HEK293 (cell line): ENCODE measurements around the gene TSTD1.

Source experiments
- CTCF ChIA-PET: fragments of 350-600 bp; formaldehyde crosslinking; extraction: SDS; loops from one replicate; lab custom pipeline; 2021; ENCODE audit warnings: antibody characterized with exemption; lab: Yijun Ruan, JAX
- POLR2A ChIA-PET: fragments of 300-600 bp; formaldehyde crosslinking; extraction: SDS; loops from one replicate; lab custom pipeline; 2020; ENCODE audit warnings: antibody characterized with exemption, inconsistent platforms; lab: Yijun Ruan, JAX
- H3K27ac ChIP-seq: fragments of 200-500 bp; sonication (Bioruptor generic); 2 replicates; pipeline ENCODE4 v1.5.1; 2014; ENCODE audit warnings: low read depth, low read length, control low read depth, inconsistent platforms; ENCODE audit errors: extremely low read depth
- H3K36me3 ChIP-seq, 2 experiments: fragments of 200-500 bp in 1 of 2; sonication (Bioruptor generic) in 1 of 2; 1 replicate in 1 of 2; 2 replicates in 1 of 2; pipeline ENCODE4 v1.5.1; 2014 to 2017; ENCODE audit warnings: inconsistent platforms in 2 of 2, low read length in 2 of 2; ENCODE audit not compliant: control insufficient read depth in 2 of 2, insufficient read depth in 1 of 2
- H3K4me1 ChIP-seq: fragments of 200-500 bp; sonication (Bioruptor generic); 2 replicates; pipeline ENCODE4 v1.5.1; 2014; ENCODE audit warnings: mild to moderate bottlenecking, low read length, inconsistent platforms; ENCODE audit not compliant: control insufficient read depth, insufficient read depth
- H3K4me3 ChIP-seq: 2 replicates; pipeline ENCODE4 v1.5.1; 2011; ENCODE audit warnings: low read depth, mild to moderate bottlenecking, control low read depth, low read length, moderate library complexity
- H3K9me3 ChIP-seq: fragments of 200-500 bp; sonication (Bioruptor generic); 2 replicates; pipeline ENCODE4 v1.5.1; 2014; ENCODE audit warnings: low read depth, low read length, inconsistent platforms; ENCODE audit not compliant: control insufficient read depth, insufficient read depth
- BCL6B ChIP-seq: fragments of 450-650 bp; formaldehyde crosslinking; IDR thresholded peaks from 2 replicates; pipeline ENCODE4 v1.5.1; 2017; ENCODE audit warnings: missing biosample characterization, missing genetic modification characterization
- CTCF ChIP-seq: fragments of 450-650 bp; formaldehyde crosslinking; IDR thresholded peaks from 2 replicates; pipeline ENCODE4 v1.5.1; 2016; ENCODE audit warnings: missing biosample characterization, missing genetic modification characterization
- KLF10 ChIP-seq: fragments of 450-650 bp; IDR thresholded peaks from 2 replicates; pipeline ENCODE4 v1.5.1; 2018; ENCODE audit warnings: missing biosample characterization, mild to moderate bottlenecking, missing genetic modification characterization
- KLF16 ChIP-seq: fragments of 450-650 bp; formaldehyde crosslinking; IDR thresholded peaks from 2 replicates; pipeline ENCODE4 v1.5.1; 2017; ENCODE audit warnings: missing biosample characterization, missing genetic modification characterization
- MEIS1 ChIP-seq: sonication (generic); formaldehyde crosslinking; IDR thresholded peaks from 2 replicates; pipeline ENCODE4 v1.8.1; 2022; ENCODE audit warnings: missing genetic modification reagents, mild to moderate bottlenecking, borderline replicate concordance
- MYNN ChIP-seq: fragments of 450-650 bp; formaldehyde crosslinking; IDR thresholded peaks from 2 replicates; pipeline ENCODE4 v1.5.1; 2016; ENCODE audit warnings: missing biosample characterization, missing genetic modification characterization, borderline replicate concordance
- OSR2 ChIP-seq: fragments of 450-650 bp; formaldehyde crosslinking; IDR thresholded peaks from 2 replicates; pipeline ENCODE4 v1.5.1; 2016; ENCODE audit warnings: missing biosample characterization, missing genetic modification characterization
- PRDM1 ChIP-seq: fragments of 450-650 bp; formaldehyde crosslinking; IDR thresholded peaks from 2 replicates; pipeline ENCODE4; 2016; ENCODE audit warnings: missing biosample characterization, missing genetic modification characterization
- SP3 ChIP-seq: fragments of 450-650 bp; formaldehyde crosslinking; IDR thresholded peaks from 2 replicates; pipeline ENCODE4 v1.5.1; 2016; ENCODE audit warnings: missing biosample characterization, missing genetic modification characterization
- SP7 ChIP-seq: fragments of 450-650 bp; formaldehyde crosslinking; IDR thresholded peaks from 2 replicates; pipeline ENCODE4 v1.5.1; 2016; ENCODE audit warnings: missing biosample characterization, missing genetic modification characterization
- ZBTB17 ChIP-seq: fragments of 450-650 bp; formaldehyde crosslinking; IDR thresholded peaks from 2 replicates; pipeline ENCODE4 v1.5.1; 2016; ENCODE audit warnings: missing biosample characterization, missing genetic modification characterization
- ZBTB8A ChIP-seq: fragments of 450-650 bp; formaldehyde crosslinking; IDR thresholded peaks from 2 replicates; pipeline ENCODE4 v1.5.1; 2016; ENCODE audit warnings: missing biosample characterization, missing genetic modification characterization
- ZEB2 ChIP-seq: fragments of 450-650 bp; formaldehyde crosslinking; IDR thresholded peaks from 2 replicates; pipeline ENCODE4 v1.5.1; 2016; ENCODE audit warnings: missing biosample characterization, missing genetic modification characterization
- ZFHX2 ChIP-seq: fragments of 450-650 bp; formaldehyde crosslinking; conservative IDR thresholded peaks from 2 replicates; pipeline ENCODE4 v1.5.1; 2016; ENCODE audit warnings: missing biosample characterization, missing genetic modification characterization
- ZFP3 ChIP-seq: fragments of 450-650 bp; formaldehyde crosslinking; IDR thresholded peaks from 2 replicates; pipeline ENCODE4 v1.5.1; 2016; ENCODE audit warnings: low read depth, missing biosample characterization, missing genetic modification characterization
- ZNF239 ChIP-seq: fragments of 450-650 bp; formaldehyde crosslinking; IDR thresholded peaks from 2 replicates; pipeline ENCODE4 v1.5.1; 2016; ENCODE audit warnings: missing biosample characterization, missing genetic modification characterization
- ZNF350 ChIP-seq: fragments of 450-650 bp; formaldehyde crosslinking; IDR thresholded peaks from 2 replicates; pipeline ENCODE4 v1.5.0; 2017; ENCODE audit warnings: missing biosample characterization, mild to moderate bottlenecking, missing genetic modification characterization
- ZNF394 ChIP-seq: fragments of 450-650 bp; formaldehyde crosslinking; IDR thresholded peaks from 2 replicates; pipeline ENCODE4 v1.5.1; 2016; ENCODE audit warnings: missing biosample characterization, missing genetic modification characterization, mild to moderate bottlenecking, moderate library complexity, borderline replicate concordance
- ZNF404 ChIP-seq: fragments of 450-650 bp; formaldehyde crosslinking; IDR thresholded peaks from 2 replicates; pipeline ENCODE4 v1.5.1; 2017; ENCODE audit warnings: missing biosample characterization, missing genetic modification characterization
- ZNF473 ChIP-seq: fragments of 450-650 bp; formaldehyde crosslinking; IDR thresholded peaks from 2 replicates; pipeline ENCODE4 v1.5.1; 2017; ENCODE audit warnings: missing biosample characterization, missing genetic modification characterization
- ZNF488 ChIP-seq: fragments of 450-650 bp; formaldehyde crosslinking; IDR thresholded peaks from 2 replicates; pipeline ENCODE4 v1.5.1; 2016; ENCODE audit warnings: missing biosample characterization, missing genetic modification characterization
- ZNF514 ChIP-seq: fragments of 450-650 bp; formaldehyde crosslinking; IDR thresholded peaks from 2 replicates; pipeline ENCODE4 v1.5.1; 2016; ENCODE audit warnings: missing biosample characterization, missing genetic modification characterization
- ZNF561 ChIP-seq: fragments of 450-650 bp; IDR thresholded peaks from 2 replicates; pipeline ENCODE4 v1.5.1; 2018; ENCODE audit warnings: missing biosample characterization, missing genetic modification characterization, borderline replicate concordance
- ZNF626 ChIP-seq: fragments of 450-650 bp; sonication (Bioruptor Pico); formaldehyde crosslinking; IDR thresholded peaks from 2 replicates; pipeline ENCODE4 v1.5.1; 2018; ENCODE audit warnings: missing biosample characterization, missing genetic modification characterization, inconsistent platforms
- ZNF76 ChIP-seq: fragments of 450-650 bp; formaldehyde crosslinking; IDR thresholded peaks from 2 replicates; pipeline ENCODE4; 2016; ENCODE audit warnings: low read depth, missing biosample characterization, missing genetic modification characterization, borderline replicate concordance

Gene TSTD1

GRCh38 chr1:161044908-161045735 lies 6.4 kb upstream of the TSTD1 start (continued):
- peak; percentile 90 for TF ChIP-seq ZBTB8A (tag by site-specific recombination)

DNA sequence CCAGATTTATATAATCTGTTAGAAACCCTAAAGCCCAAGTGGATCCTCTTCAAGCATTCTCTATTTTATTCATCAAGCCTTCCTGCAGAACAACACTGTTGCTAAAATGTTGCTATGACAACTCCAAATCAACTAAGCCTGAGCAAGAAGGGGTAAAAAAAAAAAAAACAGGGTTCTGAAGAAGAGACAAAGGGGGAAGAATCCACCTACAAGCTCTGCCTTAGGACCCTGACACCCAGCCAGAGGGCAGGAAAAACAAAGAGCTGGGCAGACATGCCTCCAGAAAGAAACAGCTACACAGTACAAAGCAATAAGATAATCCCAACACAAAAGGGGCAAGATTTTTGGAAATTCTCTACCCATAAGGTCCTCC lies 5.8 kb upstream of the TSTD1 start:
- ChIA-PET CTCF (interaction anchor here (0.6 to 4.6 kb wide), 7 partner anchors 11 to 109 kb away, joined by 3 to 27 read pairs (median 3); partner anchors contain the start of genes ARHGAP30, KLHDC9 and UFC1), POLR2A (interaction anchor here (0.6 to 2.4 kb wide), 8 partner anchors 8 to 181 kb away, joined by 3 to 50 read pairs (median 8); partner anchors contain the start of genes DEDD, F11R, KLHDC9 and TOMM40L)
- H3K4me1 ChIP-seq, result 0 out of 2 replicates have a peak, but pooled peaks cover 4% of the 10 kb centered on the region
- TF ChIP-seq ZNF626 (tag by site-specific recombination) (no peak), SP3 (no peak), ZEB2 (tag by site-specific recombination) (no peak), ZNF350 (tag by site-specific recombination) (no peak), ZFHX2 (tag by site-specific recombination) (no peak), ZNF239 (tag by site-specific recombination) (no peak), BCL6B (tag by site-specific recombination) (no peak), ZBTB17 (tag by site-specific recombination) (no peak), ZNF488 (no peak), ZNF514 (tag by site-specific recombination) (no peak), MYNN (no peak)
- peaks cover 10 to 39% of the 10 kb centered on the region in 2 experiments for H3K36me3 ChIP-seq
- peak overlapping the region; percentile 64 for H3K4me3 ChIP-seq
- H3K9me3 ChIP-seq, result no peaks in the 10 kb centered on the region
- peak overlapping the region; percentile 14; the same call in 1 of the 2 replicates for H3K27ac ChIP-seq

DNA sequence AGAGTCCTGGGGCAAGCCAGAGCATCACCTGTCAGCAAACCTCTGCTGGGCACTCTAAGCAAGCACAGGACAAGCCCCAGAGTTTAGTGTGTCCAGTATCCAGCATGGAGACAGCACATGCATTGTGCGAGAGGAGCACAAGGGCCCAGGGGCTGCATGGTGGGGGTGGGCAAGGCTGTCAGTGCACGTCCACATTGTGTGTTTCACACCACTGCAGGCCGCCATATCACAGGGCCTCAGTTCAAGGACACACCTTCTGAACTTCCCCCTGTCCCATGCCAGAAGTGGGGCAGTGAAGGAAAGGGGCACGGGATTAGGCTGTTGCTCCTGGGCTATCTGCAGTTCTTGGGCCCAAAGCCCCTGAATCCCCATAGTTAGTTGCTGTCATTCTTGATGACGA lies 782 bp upstream of the TSTD1 start:
- H3K4me1 ChIP-seq, result peaks cover 13% of the 10 kb centered on the region
- TF ChIP-seq KLF16 (tag by site-specific recombination) (no peak), ZNF473 (no peak), PRDM1 (tag by site-specific recombination) (no peak), SP7 (tag by site-specific recombination) (no peak), ZNF394 (no peak), ZNF404 (tag by site-specific recombination) (no peak), MEIS1 (CRISPR knock-in tag) (no peak), CTCF (tag by site-specific recombination) (no peak), ZNF76 (tag by site-specific recombination) (no peak), OSR2 (tag by site-specific recombination) (no peak), ZNF514 (tag by site-specific recombination) (no peak), KLF10 (tag by site-specific recombination) (no peak), ZNF561 (no peak), ZFP3 (no peak)
- ChIA-PET CTCF (interaction anchor here (0.6 to 3.6 kb wide), 8 partner anchors 10 to 79 kb away, joined by 3 to 20 read pairs (median 4); partner anchors contain the start of genes F11R, KLHDC9, NIT1 and PFDN2), POLR2A (interaction anchor here (0.7 to 3.4 kb wide), 2 partner anchors 18 to 21 kb away, joined by 3 to 26 read pairs; partner anchors contain the start of gene F11R)
- H3K36me3 ChIP-seq, result peaks cover 10 to 52% of the 10 kb centered on the region in 2 experiments
- H3K9me3 ChIP-seq, result no peaks in the 10 kb centered on the region
- H3K27ac ChIP-seq, result peak overlapping the region; percentile 46; the same call in 1 of the 2 replicates
- no peak overlapping the region for H3K4me3 ChIP-seq
